Embryonic facial prominence (tissue), 1 donor: Measurements from ENCODE around the gene PTPRD.
"Not testable (repeated sequence)": the region's sequence is repeated elsewhere in the genome, so short reads cannot be mapped to it uniquely, and the experiment has no call there.

Source experiments
- DNase-seq: peaks from one replicate; pipeline ENCODE4 v3.0.0-alpha.2; 2016; ENCODE audit errors: extremely low spot score

PTPRD gene

GRCh38 chr9:10479172-10479571, 133.6 kb downstream of the PTPRD start:
- no peak for DNase-seq

GRCh38 chr9:10449201-10449617, 163.6 kb downstream of the PTPRD start:
- not testable (repeated sequence) for DNase-seq

DNA sequence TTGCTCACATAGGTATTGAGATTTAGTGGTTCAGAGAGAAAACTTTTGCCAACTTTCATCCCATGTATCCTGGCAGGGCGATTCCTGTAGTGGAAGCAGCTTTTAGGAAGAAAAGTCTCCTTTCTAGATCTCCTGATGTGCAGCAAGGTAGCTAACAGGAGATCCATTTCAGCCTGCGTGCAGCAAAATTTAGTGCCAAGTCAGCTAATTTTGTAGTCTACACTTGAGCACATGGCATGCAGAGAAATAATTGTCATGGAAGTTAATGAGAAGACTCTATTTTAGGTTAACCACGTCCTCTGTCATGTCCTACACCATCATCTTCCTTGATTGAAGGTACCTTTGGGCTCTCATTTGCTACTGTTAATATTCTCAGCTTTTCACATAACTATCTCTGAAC, 165.8 kb downstream of the PTPRD start:
- DNase-seq: no peak

- DNase-seq: no peak
Observed at GRCh38 chr9:10443868-10444204, 169.0 kb downstream of the PTPRD start.

- no peak for DNase-seq
Observed at GRCh38 chr9:10443181-10443867, 169.5 kb downstream of the PTPRD start.

- no peak for DNase-seq
Observed at GRCh38 chr9:10438955-10439354, 173.8 kb downstream of the PTPRD start.

DNA sequence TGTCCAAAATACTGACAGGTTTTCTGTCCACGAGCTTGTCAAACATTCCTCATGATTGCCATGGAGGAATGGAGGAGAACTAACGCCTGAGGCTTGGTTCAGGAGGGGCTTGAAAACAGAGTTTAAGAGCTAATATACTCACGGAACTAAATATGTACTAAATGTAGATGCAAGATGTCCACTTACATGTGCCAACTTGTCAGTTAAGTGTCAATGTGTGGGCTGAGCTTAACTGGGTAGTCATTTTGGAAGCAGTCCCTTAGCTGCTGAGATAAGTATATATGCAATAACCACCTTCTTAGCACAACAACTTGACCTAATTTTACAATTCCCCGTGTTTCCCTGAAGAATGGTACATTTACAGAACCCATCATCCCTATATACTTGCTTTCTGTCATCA, 176.0 kb downstream of the PTPRD start:
- no peak for DNase-seq

DNA sequence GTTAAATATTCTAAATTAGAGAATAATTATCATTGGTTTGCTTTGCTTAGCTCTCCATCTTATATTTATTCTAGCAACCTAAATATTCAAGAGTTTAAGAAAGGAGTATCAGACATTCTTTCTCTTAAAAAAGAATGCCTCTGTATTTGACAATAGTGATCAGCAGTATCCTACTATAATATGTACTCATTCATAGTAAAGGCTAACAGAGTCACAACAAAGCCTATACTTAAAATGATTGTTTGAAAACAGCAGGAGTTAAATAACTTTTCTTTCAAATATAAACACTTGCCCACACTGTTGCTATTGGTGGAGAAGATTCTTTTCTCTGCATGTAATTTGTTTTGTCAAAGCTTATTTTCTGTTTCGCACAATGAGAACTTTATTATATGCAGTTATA, 178.4 kb downstream of the PTPRD start:
- no peak for DNase-seq

- no peak for DNase-seq
Observed at GRCh38 chr9:10411272-10411671, 201.5 kb downstream of the PTPRD start.

GRCh38 chr9:10403283-10403682, 209.5 kb downstream of the PTPRD start:
- no peak for DNase-seq

DNA sequence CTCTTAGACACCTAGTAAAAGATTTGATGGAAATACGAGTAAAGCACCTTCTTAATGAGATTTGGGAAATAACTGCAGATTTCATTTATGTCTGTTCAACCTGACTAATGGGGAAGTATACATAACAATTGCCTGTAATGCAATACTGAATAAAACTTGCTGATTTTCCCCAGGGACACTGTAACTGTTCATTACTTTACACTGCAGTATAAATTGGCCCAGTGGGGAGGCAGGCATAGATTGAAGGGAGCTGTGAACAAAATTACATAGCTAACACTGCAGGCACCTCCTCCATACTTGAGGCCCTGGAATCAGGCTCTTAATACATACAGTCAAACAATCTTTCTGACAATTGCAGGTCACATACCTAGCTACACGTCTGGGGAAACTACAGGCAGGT, 216.2 kb downstream of the PTPRD start:
- DNase-seq: no peak

- no peak for DNase-seq
Observed at GRCh38 chr9:10387282-10387681, 225.5 kb downstream of the PTPRD start.

GRCh38 chr9:10371824-10372223, 241.0 kb downstream of the PTPRD start:
- DNase-seq: no peak

DNA sequence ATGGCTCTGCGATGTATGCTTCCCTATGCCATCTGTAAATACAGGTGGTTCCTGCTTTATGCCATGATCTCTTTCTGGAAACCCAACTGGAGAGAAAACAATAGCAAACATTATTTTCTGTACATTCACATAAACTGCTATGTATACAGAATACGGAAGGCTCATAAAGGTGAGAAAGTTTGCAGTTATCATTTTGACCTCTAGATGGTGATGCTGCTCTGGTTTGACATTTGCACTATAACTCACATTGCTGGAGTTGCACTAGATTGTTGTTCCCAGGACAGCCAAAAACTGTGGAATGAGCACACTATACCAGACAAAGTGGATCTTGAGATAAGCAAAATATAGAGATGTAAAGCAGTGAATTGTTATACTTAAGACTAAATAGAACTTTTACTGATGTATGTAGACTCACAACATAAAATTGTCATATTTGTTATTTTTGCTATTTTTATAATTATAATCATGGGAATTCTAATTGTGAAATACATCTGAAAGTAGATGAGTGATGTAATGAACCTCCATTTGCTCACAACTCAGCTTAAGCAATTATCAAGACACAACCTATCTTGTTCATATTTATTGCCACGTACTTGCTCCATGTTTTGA, 246.5 kb downstream of the PTPRD start:
- DNase-seq: peak; percentile 21

DNA sequence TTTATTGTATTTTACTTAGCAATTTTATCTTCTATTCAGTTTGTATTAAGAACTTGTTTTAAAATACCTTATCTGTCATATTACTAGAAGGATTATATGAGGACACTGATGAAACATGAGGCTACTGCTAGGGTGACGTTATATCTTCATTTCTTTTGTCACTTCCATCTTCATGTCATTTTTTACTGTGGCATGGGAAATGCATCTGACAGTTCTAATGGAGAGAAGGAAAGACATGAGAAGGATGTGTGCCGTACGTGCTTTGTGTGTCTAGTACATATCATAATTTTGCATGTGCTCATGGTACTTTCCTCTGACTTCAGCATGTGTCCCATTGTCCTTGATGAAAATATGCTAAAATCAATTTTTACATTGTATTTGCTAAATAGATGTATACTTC, 258.2 kb downstream of the PTPRD start:
- DNase-seq: no peak

DNA sequence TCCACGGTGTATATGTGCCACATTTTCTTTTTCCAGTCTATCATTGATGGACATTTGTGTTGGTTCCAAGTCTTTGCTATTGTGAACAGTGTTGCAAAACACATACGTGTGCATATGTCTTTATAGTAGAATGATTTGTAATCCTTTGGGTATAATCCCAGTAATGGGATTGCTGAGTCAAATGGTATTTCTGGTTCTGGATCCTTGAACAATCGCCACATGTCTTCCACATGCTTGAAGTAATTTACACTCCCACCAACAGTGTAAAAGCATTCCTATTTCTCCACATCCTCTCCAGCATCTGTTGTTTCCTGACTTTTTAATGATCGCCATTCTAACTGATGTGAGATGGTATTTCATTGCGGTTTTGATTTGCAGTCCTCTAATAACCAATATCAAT, 267.2 kb downstream of the PTPRD start:
- DNase-seq: not testable (repeated sequence)

- DNase-seq: no peak
Observed at GRCh38 chr9:10341057-10341456, 271.7 kb downstream of the PTPRD start.

- DNase-seq: no peak
Observed at GRCh38 chr9:10339152-10339551, 273.6 kb downstream of the PTPRD start.

DNA sequence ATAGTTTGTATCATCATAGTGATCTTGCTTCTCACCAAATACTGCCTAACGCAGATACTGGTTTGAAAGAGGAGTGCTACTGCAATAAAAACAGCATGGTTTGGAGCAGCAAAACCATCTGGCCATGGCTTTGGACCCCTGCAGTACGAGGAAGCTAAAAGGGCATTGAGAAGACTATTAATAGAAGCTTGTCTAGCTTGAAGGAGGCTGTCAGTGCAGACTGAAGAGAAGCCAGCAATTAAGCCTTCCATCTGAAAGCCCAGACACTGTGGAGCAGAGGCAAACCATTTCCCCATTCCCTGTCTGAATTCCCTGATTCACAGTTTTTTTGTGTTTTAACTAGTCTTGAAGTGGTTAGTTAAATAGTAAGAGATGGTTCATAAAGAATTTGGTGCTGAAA, 281.6 kb downstream of the PTPRD start:
- no peak for DNase-seq

DNA sequence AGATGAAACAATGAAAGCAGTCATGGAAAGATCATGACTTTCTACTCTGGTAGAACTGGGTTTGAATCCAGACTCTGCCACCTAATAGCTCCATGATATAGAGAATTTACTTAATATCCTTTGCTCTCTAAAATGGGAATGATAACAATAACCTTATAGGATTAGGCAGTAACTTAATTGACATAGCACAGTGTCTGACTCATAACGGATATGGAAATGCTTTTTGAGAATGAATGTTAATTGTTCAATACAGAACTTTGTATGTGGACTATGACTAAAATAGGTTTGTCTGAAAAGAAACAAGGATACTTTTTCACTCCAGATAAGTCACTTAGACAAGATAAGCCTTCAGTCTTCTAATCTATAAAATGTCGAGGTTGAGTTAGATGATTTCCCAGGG, 330.7 kb downstream of the PTPRD start:
- no peak for DNase-seq

GRCh38 chr9:10274988-10275387, 337.8 kb downstream of the PTPRD start:
- no peak for DNase-seq

- no peak for DNase-seq
Observed at GRCh38 chr9:10274175-10274574, 338.6 kb downstream of the PTPRD start.

- no peak for DNase-seq
Observed at GRCh38 chr9:10272830-10273229, 340.0 kb downstream of the PTPRD start.
